HG03469 (cell line): ENCODE measurements around the gene ZFR2.

Source experiments
- ATAC-seq: cut with Tn5 transposase; IDR thresholded peaks from one replicate; pipeline ENCODE4 v1.9.1; 2021; ENCODE audit warnings: mild to moderate bottlenecking, moderate library complexity, moderate number of reproducible peaks; ENCODE audit not compliant: unreplicated experiment

The ZFR2 gene

GRCh38 chr19:3793799-3794198 is 75.0 kb downstream of the ZFR2 start:
- ATAC-seq: no peak

DNA sequence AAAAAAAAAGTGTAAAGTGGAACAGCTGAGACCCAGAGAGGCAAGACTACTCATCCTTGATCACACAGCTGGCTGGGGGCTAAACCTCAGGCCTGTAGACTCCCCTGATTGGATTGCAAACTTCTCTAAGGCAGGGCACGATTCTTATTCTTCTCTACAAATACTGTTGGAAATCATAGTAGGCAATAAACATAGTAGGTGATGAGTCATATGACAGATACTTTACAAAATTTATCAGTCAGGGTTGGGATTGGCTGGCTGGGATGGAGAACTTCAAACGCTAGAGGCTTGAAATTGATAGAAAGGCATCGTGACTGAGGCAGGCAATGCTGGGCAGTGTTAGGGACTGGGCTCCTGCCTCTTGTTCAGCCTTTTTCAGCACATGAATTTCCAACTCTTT is 76.7 kb downstream of the ZFR2 start:
- no peak for ATAC-seq

- ATAC-seq: no peak
Measured at GRCh38 chr19:3790941-3791340, 77.9 kb downstream of the ZFR2 start.

GRCh38 chr19:3790209-3790734 is 78.6 kb downstream of the ZFR2 start:
- ATAC-seq: no peak

DNA sequence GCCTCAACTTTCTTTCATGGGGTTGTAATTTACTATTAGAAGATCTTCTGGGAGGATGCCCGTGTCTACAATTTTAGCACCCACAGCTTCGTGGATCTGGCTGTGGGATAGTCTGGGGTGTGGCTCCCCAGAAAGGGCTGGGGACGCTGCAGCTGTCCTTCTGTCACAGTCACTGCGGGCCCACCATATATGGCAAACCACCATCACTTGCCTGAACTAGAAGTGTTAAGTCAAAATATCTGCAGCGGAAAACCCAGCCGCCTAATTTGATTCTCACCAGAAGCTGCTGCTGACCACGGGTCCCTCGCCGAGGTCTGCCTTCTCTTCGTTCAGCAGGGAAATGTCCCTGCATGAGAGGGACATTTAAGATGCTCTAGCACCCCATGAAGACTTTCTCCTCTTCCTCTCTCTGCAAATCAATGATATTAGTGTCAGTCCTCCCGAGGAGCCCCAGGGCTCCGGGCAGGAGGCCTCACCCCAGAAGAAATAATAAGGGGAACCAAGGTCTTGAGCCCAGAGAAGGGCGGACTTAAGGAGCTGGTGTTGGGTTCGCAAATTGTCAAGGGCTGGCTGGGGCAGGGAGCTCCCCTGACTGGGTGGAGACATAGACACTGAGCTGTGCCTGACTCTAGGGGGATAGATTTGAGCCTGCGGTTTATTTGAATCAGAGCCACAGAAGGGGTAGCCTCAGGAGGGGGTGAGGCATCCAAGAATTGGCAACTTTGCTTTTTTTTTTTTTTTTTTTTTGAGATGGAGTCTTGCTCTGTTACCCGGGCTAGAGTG is 79.7 kb downstream of the ZFR2 start:
- no peak for ATAC-seq

DNA sequence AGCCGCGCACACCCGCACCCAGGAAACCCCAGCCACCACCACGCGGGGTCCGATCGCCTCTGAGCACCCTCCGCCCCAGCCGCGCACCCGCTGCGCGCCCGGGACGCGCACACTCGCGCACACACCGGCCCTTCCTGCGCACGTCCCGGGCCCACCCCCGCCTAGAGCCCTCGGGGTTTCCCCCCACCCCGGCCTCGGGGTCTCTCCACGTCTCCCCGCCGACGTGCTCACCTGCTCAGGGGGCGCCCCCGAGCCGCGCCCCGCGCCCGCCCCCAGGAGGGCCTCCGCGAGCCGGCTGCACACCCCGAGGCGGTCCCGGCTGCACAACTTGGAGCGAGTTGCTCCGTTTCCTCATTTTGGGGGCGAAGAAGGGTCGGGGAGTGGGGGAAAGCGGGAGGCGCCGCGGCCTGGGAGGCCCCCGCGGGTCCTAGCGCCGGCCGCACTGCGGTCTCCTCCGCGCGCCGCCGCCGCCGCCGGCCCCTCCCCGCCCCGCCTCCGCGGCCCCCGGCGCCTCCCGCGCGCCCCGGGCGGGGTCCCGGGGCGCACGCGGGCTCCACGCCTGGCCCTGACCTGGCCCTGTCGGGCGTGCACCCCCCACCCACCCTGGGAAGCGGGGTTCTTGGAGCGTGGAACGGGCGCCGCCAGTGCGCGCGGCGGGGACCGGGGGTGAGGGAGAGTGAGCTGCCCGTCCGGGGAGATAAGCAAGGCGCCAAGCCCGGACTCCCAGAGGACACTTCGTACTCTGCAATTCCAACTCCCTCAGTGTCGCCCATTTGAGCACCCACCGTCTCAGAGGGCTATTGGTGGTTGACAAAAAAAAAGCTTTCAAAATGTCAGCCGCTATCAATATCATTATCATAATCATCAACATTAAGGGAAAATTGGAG is 82.7 kb downstream of the ZFR2 start, which contains the start of gene MATK:
Gene MATK (minus strand): TSS at position 444 of the 887 bp plus-strand sequence. CDS start 1,246 bp downstream, outside the sequence.
- ATAC-seq: no peak

- ATAC-seq: no peak
Measured at GRCh38 chr19:3785451-3785937, 83.3 kb downstream of the ZFR2 start.

GRCh38 chr19:3784607-3785450 is 84.0 kb downstream of the ZFR2 start:
- ATAC-seq: no peak

GRCh38 chr19:3783660-3784584 is 84.9 kb downstream of the ZFR2 start:
- no peak for ATAC-seq

GRCh38 chr19:3782903-3783302 is 85.9 kb downstream of the ZFR2 start:
- ATAC-seq: no peak

- no peak for ATAC-seq
Measured at GRCh38 chr19:3782330-3782729, 86.5 kb downstream of the ZFR2 start.

- no peak for ATAC-seq
Measured at GRCh38 chr19:3781603-3782002, 87.2 kb downstream of the ZFR2 start.

DNA sequence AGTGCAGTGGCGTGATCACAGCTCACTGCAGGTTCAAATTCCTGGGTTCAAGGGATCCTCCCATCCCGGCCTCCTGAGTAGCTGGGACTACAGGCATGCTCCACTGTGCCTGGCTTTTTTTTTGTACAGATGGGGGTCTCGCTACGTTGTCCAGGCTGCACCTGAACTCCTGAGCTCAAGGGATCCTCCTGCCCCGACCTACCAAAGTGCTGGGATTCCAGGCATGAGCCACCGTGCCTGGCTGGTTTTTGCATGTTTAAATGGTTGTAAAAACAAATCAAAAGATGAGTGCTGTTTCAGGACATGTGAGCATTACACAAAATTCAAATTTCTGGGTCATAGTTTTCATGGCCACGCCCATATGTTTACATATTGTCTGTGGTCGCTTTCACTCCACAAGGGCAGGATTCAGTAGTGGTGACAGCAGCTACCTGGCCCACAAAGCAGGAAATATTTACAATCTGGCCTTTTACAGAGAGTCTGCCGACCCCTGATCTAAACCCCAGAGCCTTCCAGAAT is 88.0 kb downstream of the ZFR2 start:
- no peak for ATAC-seq

DNA sequence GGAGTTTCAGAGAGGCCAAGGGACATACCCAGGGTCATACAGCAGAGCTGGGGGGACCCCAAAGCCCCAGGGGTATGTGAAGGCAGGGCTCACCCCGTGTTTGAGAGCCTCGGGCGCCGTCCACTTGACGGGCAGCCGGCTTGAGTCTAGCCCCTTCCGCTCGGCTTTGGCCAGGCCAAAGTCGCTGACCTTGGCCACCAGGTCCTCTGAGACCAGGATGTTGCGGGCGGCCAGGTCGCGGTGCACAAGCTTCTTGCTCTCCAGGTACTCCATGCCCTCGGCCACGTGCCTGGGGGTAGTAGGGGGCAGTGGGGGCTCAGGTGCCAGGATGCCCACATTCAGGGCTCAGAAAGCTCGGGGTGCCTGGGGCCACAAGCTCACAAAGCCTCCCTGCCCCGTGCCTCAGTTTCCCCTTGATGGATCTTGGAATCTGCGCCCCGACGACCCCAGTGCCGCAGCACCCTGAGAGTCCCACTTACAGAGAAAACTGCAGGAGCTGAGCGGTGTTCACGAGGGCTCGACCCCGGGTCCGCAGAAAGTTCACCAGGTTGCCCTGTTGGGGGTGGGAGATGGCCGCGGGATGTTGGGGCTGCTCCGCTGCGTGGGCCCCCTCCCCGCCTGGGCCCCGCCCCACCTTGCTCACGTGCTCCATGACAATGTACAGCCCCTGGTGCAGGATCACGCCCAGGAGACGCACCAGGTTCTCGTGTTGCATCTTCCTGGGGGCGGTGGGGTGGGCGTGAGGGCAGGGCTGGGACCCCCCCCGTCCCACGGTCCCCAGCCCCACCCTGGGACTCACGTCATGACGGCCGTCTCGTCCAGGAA is 89.7 kb downstream of the ZFR2 start:
- ATAC-seq: no peak

GRCh38 chr19:3778104-3778867 is 90.6 kb downstream of the ZFR2 start:
- ATAC-seq: no peak

DNA sequence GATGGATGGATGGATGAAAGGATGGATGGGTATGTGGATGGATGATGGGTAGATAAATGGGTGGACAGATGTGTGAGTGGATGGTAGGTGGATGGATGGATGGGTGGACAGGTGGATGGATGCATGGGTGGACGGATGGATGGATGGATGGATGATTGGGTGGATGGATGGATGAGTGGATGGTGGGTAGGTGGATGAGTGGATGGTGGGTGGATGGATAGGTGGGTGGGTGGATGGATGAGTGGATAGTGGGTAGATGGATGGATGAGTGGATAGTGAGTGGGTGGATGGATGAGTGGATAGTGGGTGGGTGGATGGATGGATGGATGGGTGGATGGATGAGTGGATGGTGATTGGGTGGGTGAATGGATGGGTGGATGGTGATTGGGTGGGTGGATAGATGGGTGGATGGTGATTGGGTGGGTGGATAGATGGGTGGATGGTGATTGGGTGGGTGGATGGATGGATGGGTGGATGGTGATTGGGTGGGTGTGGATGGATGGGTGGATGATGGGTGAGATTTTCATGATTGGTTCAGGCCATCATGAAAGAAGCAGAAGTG is 92.3 kb downstream of the ZFR2 start:
- ATAC-seq: no peak

DNA sequence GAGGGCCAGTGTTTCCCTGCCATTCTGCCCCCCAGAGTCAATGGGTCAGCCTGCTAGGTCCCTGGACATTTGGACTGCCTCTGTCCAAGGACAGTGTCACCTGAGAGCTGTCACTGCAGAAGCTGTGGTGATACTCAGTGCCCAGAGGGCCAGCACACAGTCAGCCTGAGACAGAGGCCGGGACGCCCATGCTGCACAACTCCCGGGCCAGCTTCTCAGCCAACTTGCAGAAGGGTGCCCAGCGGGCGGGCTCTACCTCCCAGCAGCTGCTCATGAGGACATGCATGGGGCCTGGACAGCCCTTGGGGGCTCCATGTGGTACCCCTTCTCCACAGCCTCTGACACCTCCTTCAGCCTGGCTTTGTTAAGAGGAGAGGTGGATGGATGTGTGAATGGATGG is 93.0 kb downstream of the ZFR2 start:
- no peak for ATAC-seq
